DND-41 (cell line): ENCODE results near the gene C2orf80.
"Not testable (repeated sequence)": the region's sequence is repeated elsewhere in the genome, so short reads cannot be mapped to it uniquely, and the experiment has no call there.

Experiments
- EZH2 ChIP-seq: IDR thresholded peaks from 3 replicates; pipeline ENCODE4 v1.6.1; 2012; ENCODE audit warnings: borderline replicate concordance, low read depth, mild to moderate bottlenecking, moderate library complexity, low read length, inconsistent platforms; ENCODE audit not compliant: severe bottlenecking
- TF ChIP-seq, protein P1 (sequence below): IDR thresholded peaks from 2 replicates; pipeline ENCODE4 v1.5.1; 2012; ENCODE audit warnings: borderline replicate concordance, low read length, moderate library complexity, mild to moderate bottlenecking; ENCODE audit not compliant: poor library complexity, severe bottlenecking; ENCODE audit errors: extremely low read depth

DNA sequence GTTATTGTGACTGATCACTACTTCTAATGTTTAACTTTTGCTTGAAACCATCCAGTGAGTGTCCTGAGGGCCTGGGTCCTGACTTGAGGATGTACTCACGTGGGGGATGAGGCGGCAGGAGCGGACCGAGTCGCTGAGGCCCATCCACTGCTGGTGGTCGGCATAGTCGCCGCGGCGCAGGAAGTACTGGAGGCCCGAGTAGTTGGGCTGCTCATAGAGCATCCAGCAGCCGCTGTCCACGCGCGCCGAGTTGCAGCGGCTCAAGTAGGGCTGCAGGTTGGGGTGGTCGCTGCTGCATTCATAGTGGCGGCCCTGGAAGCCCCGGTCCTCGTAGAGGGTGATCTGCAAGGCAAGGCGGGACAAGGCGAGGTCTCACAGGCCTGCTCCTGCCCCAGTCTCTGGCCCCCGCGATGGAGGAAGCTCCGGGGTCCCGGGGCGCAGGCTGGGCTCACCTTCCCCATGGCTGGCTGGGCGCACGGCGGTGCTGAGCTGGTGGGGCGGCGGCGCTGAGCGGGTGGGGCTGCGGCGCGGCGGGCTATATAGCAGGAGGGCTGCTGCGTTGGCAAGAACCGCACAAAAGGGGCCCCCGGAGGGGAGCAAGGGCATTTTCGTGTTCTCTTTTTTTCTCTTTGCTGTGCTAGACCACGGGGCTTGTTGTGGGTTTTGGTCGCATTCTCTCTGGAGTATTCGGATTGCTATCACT is 65.7 kb downstream of the C2orf80 start, which contains the start of gene CRYGD:
- TF ChIP-seq, protein P1, sequence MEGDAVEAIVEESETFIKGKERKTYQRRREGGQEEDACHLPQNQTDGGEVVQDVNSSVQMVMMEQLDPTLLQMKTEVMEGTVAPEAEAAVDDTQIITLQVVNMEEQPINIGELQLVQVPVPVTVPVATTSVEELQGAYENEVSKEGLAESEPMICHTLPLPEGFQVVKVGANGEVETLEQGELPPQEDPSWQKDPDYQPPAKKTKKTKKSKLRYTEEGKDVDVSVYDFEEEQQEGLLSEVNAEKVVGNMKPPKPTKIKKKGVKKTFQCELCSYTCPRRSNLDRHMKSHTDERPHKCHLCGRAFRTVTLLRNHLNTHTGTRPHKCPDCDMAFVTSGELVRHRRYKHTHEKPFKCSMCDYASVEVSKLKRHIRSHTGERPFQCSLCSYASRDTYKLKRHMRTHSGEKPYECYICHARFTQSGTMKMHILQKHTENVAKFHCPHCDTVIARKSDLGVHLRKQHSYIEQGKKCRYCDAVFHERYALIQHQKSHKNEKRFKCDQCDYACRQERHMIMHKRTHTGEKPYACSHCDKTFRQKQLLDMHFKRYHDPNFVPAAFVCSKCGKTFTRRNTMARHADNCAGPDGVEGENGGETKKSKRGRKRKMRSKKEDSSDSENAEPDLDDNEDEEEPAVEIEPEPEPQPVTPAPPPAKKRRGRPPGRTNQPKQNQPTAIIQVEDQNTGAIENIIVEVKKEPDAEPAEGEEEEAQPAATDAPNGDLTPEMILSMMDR, result not testable (repeated sequence)
- TF ChIP-seq EZH2, result not testable (repeated sequence)
